H9 (cell line): ENCODE measurements around the gene CARD11. TPM values are rescaled to one million over a fixed set of nuclear protein-coding genes. Genes with fewer than 3 reads are reported as not detected.

Experiments used
- DNase-seq: peaks from one replicate; pipeline ENCODE4 v3.0.0-alpha.2; 2017
- H2AFZ ChIP-seq: one replicate; pipeline ENCODE4 v1.6.1; 2013; ENCODE audit warnings: mild to moderate bottlenecking, low read length, control low read depth, moderate library complexity
- H2AK5ac ChIP-seq: 2 replicates; pipeline ENCODE4 v1.6.1; 2013; ENCODE audit warnings: low read length, control low read depth, mixed read lengths; ENCODE audit not compliant: insufficient read length
- H2BK120ac ChIP-seq: one replicate; pipeline ENCODE4 v1.6.1; 2013; ENCODE audit warnings: low read depth, mild to moderate bottlenecking, low read length, control low read depth, inconsistent platforms; ENCODE audit not compliant: poor library complexity, severe bottlenecking
- H2BK12ac ChIP-seq: 2 replicates; pipeline ENCODE4 v1.6.1; 2013; ENCODE audit warnings: low read length, control low read depth, mixed read lengths, low read depth; ENCODE audit not compliant: insufficient read length
- H2BK15ac ChIP-seq: 2 replicates; pipeline ENCODE4 v1.6.1; 2013; ENCODE audit warnings: low read depth, low read length, control low read depth
- H2BK20ac ChIP-seq: one replicate; pipeline ENCODE4 v1.6.1; 2013; ENCODE audit warnings: low read depth, mild to moderate bottlenecking, low read length, control low read depth, inconsistent platforms; ENCODE audit not compliant: poor library complexity, severe bottlenecking
- H2BK5ac ChIP-seq: 2 replicates; pipeline ENCODE4 v1.6.1; 2013; ENCODE audit warnings: low read length, control low read depth, mixed read lengths; ENCODE audit not compliant: insufficient read length
- H3K14ac ChIP-seq: 2 replicates; pipeline ENCODE4 v1.6.1; 2013; ENCODE audit warnings: low read length, control low read depth; ENCODE audit not compliant: insufficient read depth
- H3K18ac ChIP-seq: 2 replicates; pipeline ENCODE4 v1.6.1; 2013; ENCODE audit warnings: low read depth, mild to moderate bottlenecking, mixed read lengths, low read length, control low read depth; ENCODE audit not compliant: insufficient read length
- H3K23ac ChIP-seq: 2 replicates; pipeline ENCODE4 v1.6.1; 2013; ENCODE audit warnings: low read length, control low read depth, mixed read lengths, low read depth; ENCODE audit not compliant: insufficient read length
- H3K23me2 ChIP-seq: 2 replicates; pipeline ENCODE4 v1.6.1; 2013; ENCODE audit warnings: low read depth, mild to moderate bottlenecking, mixed read lengths, low read length, control low read depth; ENCODE audit not compliant: insufficient read length, poor library complexity, severe bottlenecking
- H3K27ac ChIP-seq: 2 replicates; pipeline ENCODE4 v1.5.1; 2013; ENCODE audit warnings: low read length, control low read depth, mixed read lengths, low read depth; ENCODE audit not compliant: insufficient read length
- H3K27me3 ChIP-seq: 2 replicates; pipeline ENCODE4 v1.6.1; 2013; ENCODE audit warnings: low read length, control low read depth, inconsistent platforms; ENCODE audit not compliant: insufficient read depth
- H3K4ac ChIP-seq: 2 replicates; pipeline ENCODE4 v1.6.1; 2013; ENCODE audit warnings: low read depth, mild to moderate bottlenecking, control low read depth, inconsistent platforms, low read length, moderate library complexity
- H3K4me1 ChIP-seq: 2 replicates; pipeline ENCODE4 v1.6.1; 2013; ENCODE audit warnings: low read length, control low read depth, inconsistent platforms; ENCODE audit not compliant: insufficient read depth
- H3K4me2 ChIP-seq: 2 replicates; pipeline ENCODE4 v1.6.1; 2013; ENCODE audit warnings: low read length, control low read depth, mixed read lengths; ENCODE audit not compliant: insufficient read length, insufficient read depth
- H3K56ac ChIP-seq: 2 replicates; pipeline ENCODE4 v1.6.1; 2013; ENCODE audit warnings: low read depth, mild to moderate bottlenecking, mixed read lengths, low read length, control low read depth; ENCODE audit not compliant: insufficient read length
- H3K79me1 ChIP-seq: 2 replicates; pipeline ENCODE4 v1.6.1; 2013; ENCODE audit warnings: low read depth, mild to moderate bottlenecking, moderate library complexity, low read length, control low read depth, inconsistent platforms; ENCODE audit not compliant: insufficient read depth, poor library complexity, severe bottlenecking
- H3K79me2 ChIP-seq: 2 replicates; pipeline ENCODE4 v1.6.1; 2013; ENCODE audit warnings: low read length, control low read depth, inconsistent platforms; ENCODE audit not compliant: insufficient read depth
- H3K9ac ChIP-seq: 2 replicates; pipeline ENCODE4 v1.6.1; 2013; ENCODE audit warnings: low read length, control low read depth, mixed read lengths; ENCODE audit not compliant: insufficient read length; ENCODE audit errors: extremely low read depth
- H3K9me3 ChIP-seq: one replicate; pipeline ENCODE4 v1.6.1; 2013; ENCODE audit warnings: low read depth, low read length, inconsistent platforms; ENCODE audit not compliant: control insufficient read depth
- H3T11ph ChIP-seq: one replicate; pipeline ENCODE4 v1.6.1; 2013; ENCODE audit warnings: mild to moderate bottlenecking, low read length, control low read depth, inconsistent platforms
- H4K20me1 ChIP-seq: one replicate; pipeline ENCODE4 v1.6.1; 2013; ENCODE audit not compliant: control insufficient read depth, insufficient read length, insufficient read depth
- H4K5ac ChIP-seq: 2 replicates; pipeline ENCODE4 v1.6.1; 2013; ENCODE audit warnings: low read depth, mild to moderate bottlenecking, mixed read lengths, low read length, control low read depth; ENCODE audit not compliant: insufficient read length
- H4K8ac ChIP-seq: replicated peaks from 2 replicates; pipeline ENCODE4 v1.6.1; 2013; ENCODE audit warnings: low read length, control low read depth, mixed read lengths, low read depth; ENCODE audit not compliant: insufficient read length
- H4K91ac ChIP-seq: 2 replicates; pipeline ENCODE4 v1.6.1; 2013; ENCODE audit warnings: low read depth, mild to moderate bottlenecking, moderate library complexity, mixed read lengths, low read length, control low read depth; ENCODE audit not compliant: insufficient read length
- H3K27ac Mint-ChIP-seq, 3 experiments: 2 replicates in 2 of 3; 3 replicates in 1 of 3; pipeline ENCODE4 v1.8.0; 2020 to 2021; ENCODE audit warnings: mixed read lengths in 3 of 3, mild to moderate bottlenecking in 1 of 3, moderate library complexity in 1 of 3
- H3K27me3 Mint-ChIP-seq: 2 replicates; pipeline ENCODE4 v1.8.0; 2021; ENCODE audit warnings: low read depth, mild to moderate bottlenecking, moderate library complexity, mixed read lengths
- H3K36me3 Mint-ChIP-seq, 3 experiments: 2 replicates in 2 of 3; 3 replicates in 1 of 3; pipeline ENCODE4 v1.8.0; 2020 to 2021; ENCODE audit warnings: low read depth in 3 of 3, mixed read lengths in 3 of 3; ENCODE audit not compliant: insufficient read depth in 1 of 3
- H3K4me1 Mint-ChIP-seq, 2 experiments: 2 replicates each; pipeline ENCODE4 v1.8.0; 2020; ENCODE audit warnings: mixed read lengths in 2 of 2
- H3K4me3 Mint-ChIP-seq, 2 experiments: 2 replicates in 1 of 2; 3 replicates in 1 of 2; pipeline ENCODE4 v1.8.0; 2020 to 2021; ENCODE audit warnings: mild to moderate bottlenecking in 2 of 2, mixed read lengths in 2 of 2, moderate library complexity in 1 of 2
- H3K9me3 Mint-ChIP-seq, 2 experiments: 2 replicates in 1 of 2; 3 replicates in 1 of 2; pipeline ENCODE4 v1.8.0; 2020; ENCODE audit warnings: mild to moderate bottlenecking in 2 of 2, mixed read lengths in 2 of 2, moderate library complexity in 1 of 2
- WGBS: extraction: QIAGEN DNeasy Blood & Tissue Kit; methylation state at CpG from one replicate; pipeline ENCODE4 v1.1.7; 2013; ENCODE audit warnings: missing lambda C conversion rate, low lambda C conversion rate, mixed read lengths; ENCODE audit not compliant: insufficient read length; ENCODE audit errors: extremely low coverage; 5-methylcytosine and 5-hydroxymethylcytosine counted together
- total RNA-seq: library from RNA; stranded (reverse); gene quantifications from 2 replicates; pipeline ENCODE4 v1.2.1, GENCODE V29; 2021
- TF ChIP-seq, protein P1 (sequence below): fragments of 200-600 bp; sonication (generic); conservative IDR thresholded peaks from 3 replicates; pipeline ENCODE4 v1.8.0; 2021; ENCODE audit warnings: antibody characterized with exemption, mild to moderate bottlenecking

The CARD11 gene
- total RNA-seq, 1 experiment from 2014 or later: 20.0 TPM

DNA sequence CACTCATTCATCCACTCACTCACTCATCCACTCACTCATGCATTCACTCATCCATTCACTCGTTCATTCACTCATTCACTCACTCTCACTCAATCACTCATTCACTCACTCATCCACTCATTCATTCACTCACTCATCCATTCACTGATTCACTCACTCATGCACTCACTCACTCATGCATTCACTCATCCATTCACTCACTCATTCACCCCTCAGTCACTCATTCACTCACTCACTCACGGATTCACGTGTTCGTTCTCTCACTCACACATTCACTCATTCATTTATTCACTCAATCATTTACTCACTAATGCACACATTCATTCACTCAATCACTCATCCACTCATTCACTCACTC, 73.4 kb downstream of the CARD11 start:
- peaks cover 2 to 8% of the 10 kb centered on the region in 2 experiments; a peak in 3 of 5 replicates for H3K9me3 Mint-ChIP-seq
- Histone ChIP-seq H3K23me2 (no peaks in the 10 kb centered on the region), H2BK15ac (no peak overlapping the region), H2BK5ac (no peak overlapping the region), H2AFZ (no peak overlapping the region), H3K27me3 (no peaks in the 10 kb centered on the region), H3K14ac (no peak overlapping the region), H3K56ac (no peak overlapping the region), H3K18ac (no peak overlapping the region), H3K9ac (no peak overlapping the region), H3K4me2 (no peak overlapping the region), H3K23ac (no peak overlapping the region), H2BK120ac (no peak overlapping the region), H2AK5ac (no peak overlapping the region), H4K20me1 (no peaks in the 10 kb centered on the region), H3T11ph (no peak overlapping the region), H3K9me3 (no peaks in the 10 kb centered on the region), H2BK20ac (no peak overlapping the region), H3K4ac (no peak overlapping the region), H4K8ac (no peak overlapping the region), H4K91ac (no peak overlapping the region), H3K79me1 (no peaks in the 10 kb centered on the region), H3K4me1 (no peaks in the 10 kb centered on the region), H3K79me2 (no peaks in the 10 kb centered on the region), H4K5ac (no peak overlapping the region), H3K27ac (no peak overlapping the region), H2BK12ac (no peak overlapping the region)
- H3K27ac Mint-ChIP-seq: no peak overlapping the region
- TF ChIP-seq, protein P1, sequence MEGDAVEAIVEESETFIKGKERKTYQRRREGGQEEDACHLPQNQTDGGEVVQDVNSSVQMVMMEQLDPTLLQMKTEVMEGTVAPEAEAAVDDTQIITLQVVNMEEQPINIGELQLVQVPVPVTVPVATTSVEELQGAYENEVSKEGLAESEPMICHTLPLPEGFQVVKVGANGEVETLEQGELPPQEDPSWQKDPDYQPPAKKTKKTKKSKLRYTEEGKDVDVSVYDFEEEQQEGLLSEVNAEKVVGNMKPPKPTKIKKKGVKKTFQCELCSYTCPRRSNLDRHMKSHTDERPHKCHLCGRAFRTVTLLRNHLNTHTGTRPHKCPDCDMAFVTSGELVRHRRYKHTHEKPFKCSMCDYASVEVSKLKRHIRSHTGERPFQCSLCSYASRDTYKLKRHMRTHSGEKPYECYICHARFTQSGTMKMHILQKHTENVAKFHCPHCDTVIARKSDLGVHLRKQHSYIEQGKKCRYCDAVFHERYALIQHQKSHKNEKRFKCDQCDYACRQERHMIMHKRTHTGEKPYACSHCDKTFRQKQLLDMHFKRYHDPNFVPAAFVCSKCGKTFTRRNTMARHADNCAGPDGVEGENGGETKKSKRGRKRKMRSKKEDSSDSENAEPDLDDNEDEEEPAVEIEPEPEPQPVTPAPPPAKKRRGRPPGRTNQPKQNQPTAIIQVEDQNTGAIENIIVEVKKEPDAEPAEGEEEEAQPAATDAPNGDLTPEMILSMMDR: no peak
- peaks cover 0 to 9% (median under 1%) of the 10 kb centered on the region in 3 experiments; a peak in 2 of 7 replicates for H3K36me3 Mint-ChIP-seq
- no peak for DNase-seq
- H3K27me3 Mint-ChIP-seq: no peaks in the 10 kb centered on the region; the same call in 1 of the 2 replicates
- WGBS: 100% methylated on average over 2 of the region's 4 CpGs
- H3K4me1 Mint-ChIP-seq: peaks cover 2% of the 10 kb centered on the region in 2 experiments; a peak in 1 of 4 replicates
- H3K4me3 Mint-ChIP-seq: no peak overlapping the region
